ENCODE results near the gene ST3GAL2.
A peak's percentile ranks its signal among the peaks of the same experiment; 100 is the strongest.

ST3GAL2 gene

GRCh38 chr16:70438969-70439862, at the start of gene ST3GAL2:
TSS of gene ST3GAL2 (minus strand) at chr16:70439100. CDS start at chr16:70398530, 40,570 bp downstream.
- peak; percentile 95 for DNase-seq

- DNase-seq = no peak
Measured at GRCh38 chr16:70484867-70485266, 46.0 kb upstream of the ST3GAL2 start.

GRCh38 chr16:70483426-70483825, 44.5 kb upstream of the ST3GAL2 start:
- no peak for DNase-seq

- DNase-seq = no peak
Measured at GRCh38 chr16:70482624-70483023, 43.7 kb upstream of the ST3GAL2 start.

- DNase-seq = no peak
Measured at GRCh38 chr16:70481929-70482536, 43.1 kb upstream of the ST3GAL2 start.

- DNase-seq = no peak
Measured at GRCh38 chr16:70480127-70481105, 41.5 kb upstream of the ST3GAL2 start.

- no peak for DNase-seq
Measured at GRCh38 chr16:70478912-70479341, 40.0 kb upstream of the ST3GAL2 start.

GRCh38 chr16:70478169-70478568, 39.3 kb upstream of the ST3GAL2 start:
- no peak for DNase-seq

GRCh38 chr16:70476272-70477020, 37.5 kb upstream of the ST3GAL2 start:
- DNase-seq = no peak

- DNase-seq = no peak
Measured at GRCh38 chr16:70475054-70475871, 36.4 kb upstream of the ST3GAL2 start.

GRCh38 chr16:70474320-70475053, 35.6 kb upstream of the ST3GAL2 start:
- no peak for DNase-seq

- no peak for DNase-seq
Measured at GRCh38 chr16:70473446-70474319, 34.8 kb upstream of the ST3GAL2 start.

GRCh38 chr16:70472786-70473433, 34.0 kb upstream of the ST3GAL2 start:
- DNase-seq = no peak

GRCh38 chr16:70470927-70471341, 32.0 kb upstream of the ST3GAL2 start:
- no peak for DNase-seq

- DNase-seq = no peak
Measured at GRCh38 chr16:70470141-70470926, 31.4 kb upstream of the ST3GAL2 start.

GRCh38 chr16:70468776-70469525, 30.1 kb upstream of the ST3GAL2 start:
- no peak for DNase-seq

GRCh38 chr16:70467608-70468007, 28.7 kb upstream of the ST3GAL2 start:
- DNase-seq = no peak

All from CD4-positive, alpha-beta T cell treated with Interferon gamma for 1 hour (primary cell).